ENCODE measurements around the gene RPS6KB2. TPM values are rescaled to one million over a fixed set of nuclear protein-coding genes. Genes with fewer than 3 reads are reported as not detected.

The RPS6KB2 gene
- total RNA-seq, 4 donors from 2014 or later, result 147 to 193 (median 158) TPM

- Histone ChIP-seq H3K4me1 (no peaks in the 10 kb centered on the region), H3K36me3 (no peaks in the 10 kb centered on the region), H3K9me3 (no peaks in the 10 kb centered on the region), H3K27ac (no peak overlapping the region), H3K4me3 (no peak overlapping the region), H3K27me3 (no peaks in the 10 kb centered on the region)
- no peak for DNase-seq (ENCODE audit: low spot score in 2 of 2)
- WGBS, result 97% methylated on average over 9 of the region's 12 CpGs
- no peak for TF ChIP-seq EP300 (IDR thresholded peaks at IDR 0.05)
- no peak for TF ChIP-seq CTCF (IDR thresholded peaks at IDR 0.05)
Observed at GRCh38 chr11:67457453-67457852, 29.2 kb downstream of the RPS6KB2 start.

GRCh38 chr11:67458266-67458665 is 30.0 kb downstream of the RPS6KB2 start:
- Histone ChIP-seq H3K36me3 (no peaks in the 10 kb centered on the region), H3K4me1 (peaks cover 5% of the 10 kb centered on the region), H3K27me3 (no peaks in the 10 kb centered on the region), H3K27ac (no peak overlapping the region), H3K4me3 (no peak overlapping the region), H3K9me3 (no peaks in the 10 kb centered on the region)
- WGBS, result 90% methylated on average over 13 of the region's 19 CpGs
- TF ChIP-seq POLR2AphosphoS5 (IDR thresholded peaks at IDR 0.05), result no peak
- no peak for TF ChIP-seq POLR2A (IDR thresholded peaks at IDR 0.05)
- no peak for TF ChIP-seq EP300 (IDR thresholded peaks at IDR 0.05)
- TF ChIP-seq CTCF (IDR thresholded peaks at IDR 0.05), result no peak
- no peak for DNase-seq (ENCODE audit: low spot score in 2 of 2)

DNA sequence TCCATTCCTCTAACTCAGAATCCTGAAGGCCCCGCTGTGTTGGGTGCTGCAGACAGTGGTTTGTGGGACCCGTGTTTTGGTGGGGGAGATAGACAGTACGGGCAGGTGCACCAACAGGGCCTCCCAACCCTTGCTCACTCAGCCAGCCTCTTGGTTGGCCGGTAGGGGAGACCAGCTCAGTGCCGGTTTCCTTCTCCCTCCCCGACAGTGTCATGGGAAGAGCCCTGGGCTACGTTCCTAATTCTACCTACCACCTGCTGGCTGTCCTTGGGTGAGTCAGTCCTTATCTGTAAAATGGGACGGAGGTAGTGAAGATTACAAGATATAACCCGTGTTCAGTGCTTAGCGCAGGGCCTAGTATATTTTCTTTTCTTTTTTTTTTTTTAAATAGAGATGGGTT is 34.9 kb downstream of the RPS6KB2 start:
- H3K36me3 ChIP-seq, result no peaks in the 10 kb centered on the region
- 84% methylated on average over 10 of the region's 10 CpGs for WGBS
- H3K4me3 ChIP-seq, result no peak overlapping the region
- H3K27me3 ChIP-seq, result no peaks in the 10 kb centered on the region
- no peak for DNase-seq (ENCODE audit: low spot score in 2 of 2)
- no peak overlapping the region for H3K27ac ChIP-seq
- H3K4me1 ChIP-seq, result peaks cover 49% of the 10 kb centered on the region
- no peaks in the 10 kb centered on the region for H3K9me3 ChIP-seq
- no peak for TF ChIP-seq CTCF (IDR thresholded peaks at IDR 0.05)
- TF ChIP-seq POLR2AphosphoS5 (IDR thresholded peaks at IDR 0.05), result no peak
- TF ChIP-seq EP300 (IDR thresholded peaks at IDR 0.05), result no peak
- no peak for TF ChIP-seq POLR2A (IDR thresholded peaks at IDR 0.05)

- Histone ChIP-seq H3K27ac (peak overlapping the region; percentile 86), H3K36me3 (no peaks in the 10 kb centered on the region), H3K9me3 (no peaks in the 10 kb centered on the region), H3K4me3 (peak overlapping the region; percentile 46), H3K27me3 (no peaks in the 10 kb centered on the region), H3K4me1 (peaks cover 54% of the 10 kb centered on the region)
- TF ChIP-seq POLR2A (IDR thresholded peaks at IDR 0.05), result no peak
- peak; percentile 33 to 70 (median 64) for TF ChIP-seq POLR2AphosphoS5 (IDR thresholded peaks at IDR 0.05)
- no peak for TF ChIP-seq EP300 (IDR thresholded peaks at IDR 0.05)
- WGBS, result 47% methylated on average over 18 of the region's 20 CpGs
- peak; percentile 87 to 91 for DNase-seq (ENCODE audit: low spot score in 2 of 2)
Observed at GRCh38 chr11:67463680-67464410, 35.6 kb downstream of the RPS6KB2 start.

DNA sequence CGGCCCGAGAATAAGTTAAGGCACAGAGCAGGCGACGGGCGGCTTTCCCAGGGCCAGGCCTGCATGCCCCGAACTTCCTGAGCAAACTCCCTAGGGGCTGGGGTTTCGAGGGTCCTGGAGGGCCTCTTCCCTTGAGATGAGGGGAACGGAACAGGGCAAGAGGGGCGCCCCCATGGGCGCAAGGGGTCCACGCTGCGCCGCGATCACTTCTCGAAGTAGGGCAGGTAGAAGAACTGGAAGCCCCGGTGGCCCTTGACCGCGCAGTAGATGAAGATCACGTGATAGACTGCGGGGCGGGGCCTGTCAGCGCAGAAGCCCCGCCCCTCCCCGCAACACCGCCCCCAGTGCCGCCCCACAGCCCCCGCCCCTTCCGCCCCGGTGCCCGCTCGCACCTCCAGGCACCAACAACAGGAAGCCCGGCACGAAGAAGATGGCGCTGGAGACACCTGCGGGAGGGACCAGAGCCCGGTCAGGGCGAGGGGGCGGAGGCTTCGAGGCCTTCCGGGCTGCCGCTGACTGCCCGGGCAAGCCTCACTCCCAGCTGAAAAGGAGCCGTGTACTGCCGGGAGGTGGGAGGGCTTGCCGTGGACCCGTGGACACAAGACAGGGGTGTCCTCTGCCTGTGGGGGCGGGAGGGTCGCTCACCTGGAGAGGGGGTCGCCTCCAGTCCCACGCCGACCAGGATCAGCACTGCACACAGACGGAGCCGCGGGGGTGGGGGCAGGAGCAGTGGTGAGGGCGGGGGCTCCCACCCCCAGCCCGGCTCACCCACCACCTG is 36.3 kb downstream of the RPS6KB2 start:
- H3K4me3 ChIP-seq, result peak overlapping the region; percentile 46
- TF ChIP-seq POLR2A (IDR thresholded peaks at IDR 0.05) (no peak), CTCF (IDR thresholded peaks at IDR 0.05) (no peak), EP300 (IDR thresholded peaks at IDR 0.05) (no peak), POLR2AphosphoS5 (IDR thresholded peaks at IDR 0.05) (no peak)
- no peaks in the 10 kb centered on the region for H3K36me3 ChIP-seq
- peak; percentile 92 to 96 for DNase-seq (ENCODE audit: low spot score in 2 of 2)
- H3K27ac ChIP-seq, result peak overlapping the region; percentile 86
- H3K9me3 ChIP-seq, result no peaks in the 10 kb centered on the region
- peaks cover 57% of the 10 kb centered on the region for H3K4me1 ChIP-seq
- no peaks in the 10 kb centered on the region for H3K27me3 ChIP-seq
- whole genome bisulfite sequencing, result 17% methylated on average over 13 of the region's 56 CpGs

All from suprapubic skin (tissue), 4 donors.